ENCODE data around the gene NR1I2.

Gene NR1I2

GRCh38 chr3:119781330-119782198 lies at the start of gene NR1I2:
TSS of gene NR1I2 (plus strand) at chr3:119782101.
- DNase-seq: no peak

DNA sequence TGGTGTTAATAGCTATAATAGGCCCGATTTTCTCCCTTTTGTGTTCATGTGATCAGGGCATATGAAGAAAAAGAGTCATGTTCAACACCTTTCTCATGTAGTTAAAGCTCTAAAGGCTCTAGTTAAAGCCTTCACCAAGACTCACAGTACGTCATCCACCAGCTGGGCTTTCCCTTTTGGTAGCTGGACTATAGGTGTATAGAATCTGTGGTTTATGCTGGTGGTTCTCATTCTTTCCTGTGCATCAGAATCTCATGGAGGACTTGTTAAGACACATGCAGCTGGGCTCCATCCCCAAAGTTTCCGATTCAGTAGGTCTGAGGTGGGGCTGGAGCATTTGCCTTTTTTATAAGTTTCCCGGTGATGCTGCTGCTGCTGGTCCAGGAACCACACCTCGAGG lies 48.1 kb upstream of the NR1I2 start:
- DNase-seq: no peak

- DNase-seq: no peak
Observed at GRCh38 chr3:119738741-119739140, 43.2 kb upstream of the NR1I2 start.

- no peak for DNase-seq
Observed at GRCh38 chr3:119741657-119742590, 40.0 kb upstream of the NR1I2 start.

GRCh38 chr3:119743921-119744320 lies 38.0 kb upstream of the NR1I2 start:
- no peak for DNase-seq

- no peak for DNase-seq
Observed at GRCh38 chr3:119745942-119746341, 36.0 kb upstream of the NR1I2 start.

GRCh38 chr3:119746423-119746822 lies 35.5 kb upstream of the NR1I2 start:
- no peak for DNase-seq

DNA sequence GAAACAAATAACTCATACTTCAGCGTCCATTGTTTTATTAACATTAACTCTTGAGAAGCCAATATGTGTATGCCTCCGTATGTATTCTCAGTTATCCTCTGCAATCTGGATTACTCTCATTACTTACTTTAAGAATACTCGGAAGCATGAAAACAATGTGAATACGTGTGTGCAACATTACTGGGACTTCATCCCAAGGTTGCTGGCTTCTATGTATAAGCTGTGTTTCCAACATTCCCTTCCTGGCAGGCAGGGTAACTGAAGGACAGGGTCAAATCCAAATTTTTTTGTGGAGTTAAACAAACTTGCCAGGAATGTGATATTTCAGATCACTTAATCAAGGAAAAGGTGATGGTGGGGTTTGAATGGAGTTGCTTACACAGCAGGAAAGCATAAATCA lies 34.5 kb upstream of the NR1I2 start:
- no peak for DNase-seq

DNA sequence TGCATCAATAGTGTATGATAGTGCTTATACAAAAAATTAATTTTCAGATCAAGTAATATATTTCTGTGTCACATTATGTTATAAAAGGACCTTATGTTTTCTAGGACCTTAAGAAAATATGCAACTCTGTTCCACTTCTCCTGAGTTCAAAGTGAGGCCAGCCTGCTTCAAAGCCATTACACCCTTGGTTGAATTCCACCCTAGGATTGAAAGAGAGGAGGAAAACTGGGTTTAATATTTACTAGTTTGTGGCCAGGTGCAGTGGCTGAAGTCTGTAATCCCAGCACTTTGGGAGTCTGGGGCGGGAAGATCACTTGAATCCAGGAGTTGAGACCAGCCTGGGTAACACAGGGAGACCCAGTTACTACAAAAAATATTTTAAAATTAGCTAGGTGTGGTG lies 32.9 kb upstream of the NR1I2 start:
- DNase-seq: no peak

DNA sequence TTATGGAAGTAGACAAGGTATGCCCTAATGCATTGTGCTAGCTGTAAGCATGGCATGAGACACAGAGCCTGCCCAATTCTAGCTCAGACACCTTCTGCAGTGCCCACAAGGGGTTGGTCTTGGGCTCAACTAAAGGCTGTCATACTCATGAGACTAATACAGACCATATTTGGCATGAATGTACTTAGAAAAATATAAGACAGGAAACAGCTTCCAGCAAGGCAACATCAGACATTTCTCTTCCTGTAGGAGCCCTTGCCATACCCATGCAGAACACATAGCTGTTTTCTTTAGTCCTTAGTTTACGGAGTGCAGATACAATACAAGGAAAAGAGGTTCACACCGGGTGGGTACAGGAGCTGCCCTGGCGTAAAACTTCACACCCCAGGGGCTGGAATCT lies 30.5 kb upstream of the NR1I2 start:
- DNase-seq: no peak

DNA sequence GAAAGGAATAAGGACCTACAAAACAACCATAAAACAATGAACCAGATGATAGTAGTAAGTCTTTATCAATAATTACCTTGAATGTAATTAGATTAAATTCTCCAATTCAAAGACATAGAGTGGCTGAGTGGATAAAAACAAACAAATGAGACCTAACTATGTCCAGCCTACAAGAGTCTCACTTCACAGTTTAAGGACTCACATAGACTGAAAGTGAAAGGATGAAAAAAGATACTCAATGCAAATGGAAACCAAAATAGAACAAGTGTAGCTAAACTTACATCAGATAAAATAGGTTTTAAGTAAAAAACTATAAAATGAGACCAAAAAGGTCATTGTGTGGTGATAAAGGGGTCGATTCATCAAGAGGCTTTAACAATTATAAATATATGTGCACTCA lies 21.9 kb upstream of the NR1I2 start:
- DNase-seq: no peak

DNA sequence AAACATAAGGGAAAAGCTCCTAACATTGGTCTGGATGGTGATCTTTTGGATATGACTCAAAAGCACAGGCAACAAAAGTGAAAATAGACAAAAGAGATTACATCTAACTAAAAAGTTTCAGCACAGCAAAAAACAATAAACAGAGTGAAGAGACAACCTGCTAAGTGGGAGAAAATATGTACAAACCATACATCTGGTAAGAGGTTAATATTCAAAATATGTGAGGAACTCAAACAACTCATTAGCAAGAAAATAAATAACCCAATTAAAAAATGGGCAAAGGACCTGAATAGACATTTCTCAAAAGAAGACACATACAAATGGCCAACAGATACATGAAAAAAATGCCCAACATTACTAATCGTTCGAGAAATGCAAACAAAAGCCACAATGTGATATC lies 19.0 kb upstream of the NR1I2 start:
- no peak for DNase-seq

- no peak for DNase-seq
Observed at GRCh38 chr3:119763466-119763865, 18.4 kb upstream of the NR1I2 start.

- no peak for DNase-seq
Observed at GRCh38 chr3:119765239-119765638, 16.7 kb upstream of the NR1I2 start.

GRCh38 chr3:119767936-119768601 lies 13.8 kb upstream of the NR1I2 start:
- DNase-seq: no peak

DNA sequence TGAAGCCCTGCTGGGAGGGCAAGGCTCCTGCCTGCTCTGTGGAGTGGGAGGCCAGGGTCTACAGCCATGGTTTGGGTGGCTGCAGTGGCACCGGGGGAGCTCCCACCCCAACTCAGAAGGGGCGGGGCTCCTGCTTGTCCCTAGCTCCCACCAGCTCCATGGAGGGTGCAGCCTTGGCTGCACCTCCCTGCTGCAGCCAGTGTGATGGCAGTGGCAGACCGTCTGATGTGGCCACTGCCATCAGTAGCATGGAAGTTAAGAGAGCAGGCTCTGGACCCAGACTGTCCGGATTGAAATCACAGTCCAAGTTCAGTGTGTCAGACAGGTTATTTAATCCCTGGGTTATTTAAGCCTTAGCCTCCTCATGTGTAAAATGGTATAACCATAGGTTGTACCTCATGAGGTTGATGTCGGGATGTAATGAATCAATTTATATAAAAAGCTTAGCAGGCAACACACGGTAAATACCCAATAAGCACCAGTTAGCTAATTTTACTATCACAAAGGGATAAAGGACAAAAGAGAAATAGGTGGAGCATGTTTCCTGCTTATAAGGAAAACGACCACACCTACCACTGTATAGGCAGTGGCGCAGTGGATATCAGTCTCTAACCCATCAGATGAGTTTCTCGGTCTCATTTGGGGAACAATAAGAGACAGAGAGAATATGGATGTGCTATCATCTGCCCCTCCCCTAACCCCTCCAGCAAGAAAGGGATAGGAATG lies 13.1 kb upstream of the NR1I2 start:
- no peak for DNase-seq

DNA sequence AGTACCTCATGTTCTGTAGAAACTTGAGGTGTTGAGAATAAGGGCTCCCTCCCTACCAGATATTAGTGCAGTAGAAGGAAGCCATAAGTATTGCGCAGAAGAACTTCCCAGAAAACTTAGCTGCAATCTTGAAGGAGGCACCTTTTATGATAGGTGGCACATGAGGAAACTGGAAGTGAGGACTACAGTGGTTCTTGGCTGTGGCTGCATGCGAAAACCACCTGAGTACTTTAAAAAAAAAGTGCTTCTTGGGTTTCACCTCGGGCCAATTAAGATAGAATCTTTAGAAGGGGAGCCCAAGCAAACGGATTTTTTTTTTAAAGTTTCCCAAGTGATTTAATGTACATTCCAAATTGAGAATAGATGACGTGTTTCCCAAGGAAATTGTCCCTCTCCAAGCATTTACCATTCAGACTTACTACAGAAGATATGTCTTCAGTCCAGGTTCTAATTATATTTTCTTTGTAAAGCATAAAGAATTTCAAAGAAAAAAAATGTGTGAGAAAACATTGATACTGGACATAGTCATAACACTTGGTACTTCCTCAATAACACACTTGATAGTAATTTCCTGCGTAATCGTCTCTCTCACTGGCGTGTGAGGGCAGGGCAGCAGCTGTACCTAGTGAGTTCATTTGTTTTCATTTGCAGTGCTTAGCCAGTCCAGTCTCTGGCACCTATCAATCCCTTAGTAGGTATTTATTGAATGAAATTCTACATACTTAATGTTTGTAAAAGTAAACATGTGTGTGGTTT lies 12.3 kb upstream of the NR1I2 start:
- no peak for DNase-seq

- no peak for DNase-seq
Observed at GRCh38 chr3:119774444-119774843, 7.5 kb upstream of the NR1I2 start.

- no peak for DNase-seq
Observed at GRCh38 chr3:119776304-119776703, 5.6 kb upstream of the NR1I2 start.

GRCh38 chr3:119778176-119778575 lies 3.7 kb upstream of the NR1I2 start:
- no peak for DNase-seq

DNA sequence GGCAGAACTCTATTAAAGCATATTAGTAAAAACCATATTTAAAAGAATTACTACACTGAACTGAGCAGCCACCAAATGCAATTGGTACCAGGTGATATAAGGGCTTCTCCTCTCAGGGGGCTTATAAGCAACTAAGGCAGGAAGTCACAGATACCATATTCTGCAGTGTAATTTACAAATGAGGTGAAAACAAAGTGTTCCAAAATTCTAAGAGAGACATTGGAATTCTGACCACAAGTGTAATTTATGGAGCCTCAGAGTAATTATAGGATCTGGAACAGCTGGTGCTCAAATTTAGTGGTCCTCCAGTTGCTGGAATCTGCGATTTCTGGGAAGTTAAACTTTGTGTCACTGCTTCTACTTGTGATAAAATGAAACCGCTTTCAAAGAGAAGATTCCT lies 3.1 kb upstream of the NR1I2 start:
- DNase-seq: no peak

Measured in activated T-cell treated with anti-CD3 and anti-CD28 coated beads for 4 hours (primary cell).